H1 (cell line): Measurements from ENCODE around the gene TGFA. TPM values are rescaled to one million over a fixed set of nuclear protein-coding genes. Genes with fewer than 3 reads are reported as not detected.

Source experiments
- CTCF ChIA-PET: fragments of 300-600 bp; sonication (Branson Sonifier 250); formaldehyde crosslinking; loops from one replicate; lab custom pipeline; 2021; ENCODE audit not compliant: partially characterized antibody; lab: Charles Lee
- POLR2A ChIA-PET: fragments of 300-600 bp; sonication (Branson Sonifier 250); formaldehyde crosslinking; loops from one replicate; lab custom pipeline; 2021; ENCODE audit warnings: inconsistent platforms; ENCODE audit not compliant: partially characterized antibody; lab: Charles Lee
- DNase-seq, 2 experiments: peaks; one replicate each; pipeline versions ENCODE4 v3.0.0 to v3.0.0-alpha.2; 2010 to 2022; ENCODE audit warnings: low spot score in 2 of 2, low read depth in 1 of 2, mixed read lengths in 1 of 2
- FAIRE-seq: peaks from 2 replicates; lab custom pipeline; 2011; peaks lifted over from hg19 to GRCh38; lab: Jason Lieb, UNC
- H2AFZ ChIP-seq: 2 replicates; pipeline ENCODE4 v1.8.1; 2012; ENCODE audit warnings: low read length, inconsistent platforms
- H2AK5ac ChIP-seq: 2 replicates; pipeline ENCODE4 v1.6.1; 2013; ENCODE audit warnings: low read depth, low read length
- H2BK120ac ChIP-seq: replicated peaks from 2 replicates; pipeline ENCODE3; 2013; ENCODE audit warnings: low read depth, low read length, inconsistent platforms
- H2BK12ac ChIP-seq: 2 replicates; pipeline ENCODE4 v1.6.1; 2013; ENCODE audit warnings: low read depth, low read length
- H2BK15ac ChIP-seq: 2 replicates; pipeline ENCODE4 v1.6.1; 2013; ENCODE audit warnings: low read length
- H2BK20ac ChIP-seq: 2 replicates; pipeline ENCODE4 v1.6.1; 2013; ENCODE audit warnings: low read length
- H2BK5ac ChIP-seq: 2 replicates; pipeline ENCODE4 v1.6.1; 2013; ENCODE audit warnings: low read depth, low read length
- H3K14ac ChIP-seq: 2 replicates; pipeline ENCODE4 v1.6.1; 2013; ENCODE audit warnings: inconsistent platforms; ENCODE audit not compliant: insufficient read length
- H3K18ac ChIP-seq: 2 replicates; pipeline ENCODE4 v1.6.1; 2013; ENCODE audit warnings: low read length; ENCODE audit errors: extremely low read depth
- H3K23ac ChIP-seq: 2 replicates; pipeline ENCODE4 v1.6.1; 2013; ENCODE audit warnings: inconsistent platforms; ENCODE audit not compliant: insufficient read length
- H3K23me2 ChIP-seq: 2 replicates; pipeline ENCODE4 v1.6.1; 2013; ENCODE audit warnings: low read depth, low read length
- H3K27ac ChIP-seq: 2 replicates; pipeline ENCODE4 v1.6.1; 2011; ENCODE audit warnings: low read depth, low read length, inconsistent platforms
- H3K27me3 ChIP-seq, 4 experiments: replicated peaks in 1 of 4; 1 replicate in 1 of 4; 2 replicates in 3 of 4; pipeline versions ENCODE4 v1.6.1 to v1.8.1; 2011 to 2013; ENCODE audit warnings: low read length in 3 of 4, mild to moderate bottlenecking in 3 of 4, inconsistent platforms in 2 of 4, mixed read lengths in 2 of 4, moderate library complexity in 1 of 4; ENCODE audit not compliant: control insufficient read depth in 3 of 4, insufficient read depth in 3 of 4; ENCODE audit errors: extremely low read depth in 1 of 4
- H3K36me3 ChIP-seq, 4 experiments: 2 replicates each; pipeline versions ENCODE4 v1.6.1 to v1.8.1; 2011 to 2013; ENCODE audit warnings: mild to moderate bottlenecking in 4 of 4, low read length in 3 of 4, moderate library complexity in 2 of 4, control low read depth in 1 of 4, inconsistent platforms in 1 of 4; ENCODE audit not compliant: insufficient read depth in 4 of 4, control insufficient read depth in 2 of 4
- H3K4ac ChIP-seq: replicated peaks from 2 replicates; pipeline ENCODE3; 2013; ENCODE audit warnings: low read length, low read depth, mixed read lengths, inconsistent platforms; ENCODE audit not compliant: insufficient read length
- H3K4me1 ChIP-seq, 4 experiments: replicated peaks in 1 of 4; 1 replicate in 1 of 4; 2 replicates in 3 of 4; pipeline versions ENCODE4 v1.6.1 to v1.8.1; 2011 to 2013; ENCODE audit warnings: low read length in 3 of 4, inconsistent platforms in 2 of 4, mixed read lengths in 1 of 4; ENCODE audit not compliant: insufficient read depth in 4 of 4, control insufficient read depth in 3 of 4
- H3K4me2 ChIP-seq, 2 experiments: 2 replicates each; pipeline versions ENCODE4 v1.6.1 to v1.8.1; 2011 to 2013; ENCODE audit warnings: low read depth in 2 of 2, low read length in 2 of 2, control low read depth in 1 of 2, inconsistent platforms in 1 of 2, mild to moderate bottlenecking in 1 of 2; ENCODE audit not compliant: insufficient read depth in 1 of 2
- H3K4me3 ChIP-seq, 4 experiments: fragments of 200-600, 300-600 bp in 1 of 4; sonication (generic), shearing (Covaris generic), sonication (Bioruptor Twin) in 1 of 4; 2 replicates each; pipeline versions ENCODE4 v1.5.1 to v1.8.1; 2011 to 2016; ENCODE audit warnings: low read length in 4 of 4, low read depth in 3 of 4, control low read depth in 2 of 4, inconsistent platforms in 2 of 4, mild to moderate bottlenecking in 2 of 4, mixed read lengths in 1 of 4, moderate library complexity in 1 of 4; ENCODE audit not compliant: insufficient read depth in 2 of 4; ENCODE audit errors: extremely low read depth in 1 of 4
- H3K56ac ChIP-seq: replicated peaks from 2 replicates; pipeline ENCODE3; 2013; ENCODE audit warnings: low read depth, mild to moderate bottlenecking, mixed read lengths, low read length, inconsistent platforms; ENCODE audit not compliant: insufficient read length
- H3K79me1 ChIP-seq: 2 replicates; pipeline ENCODE4 v1.6.1; 2013; ENCODE audit warnings: low read depth, low read length, control low read depth
- H3K79me2 ChIP-seq, 2 experiments: 2 replicates each; pipeline versions ENCODE4 v1.6.1 to v1.8.1; 2012 to 2013; ENCODE audit warnings: low read length in 2 of 2, mild to moderate bottlenecking in 2 of 2, inconsistent platforms in 1 of 2; ENCODE audit not compliant: insufficient read depth in 2 of 2, control insufficient read depth in 1 of 2
- H3K9ac ChIP-seq, 4 experiments: replicated peaks in 1 of 4; 1 replicate in 1 of 4; 2 replicates in 3 of 4; pipeline versions ENCODE4 v1.6.1 to v1.8.1; 2011 to 2013; ENCODE audit warnings: low read depth in 3 of 4, low read length in 3 of 4, control low read depth in 2 of 4, mild to moderate bottlenecking in 2 of 4, moderate library complexity in 2 of 4, inconsistent platforms in 1 of 4; ENCODE audit errors: extremely low read depth in 1 of 4
- H3K9me3 ChIP-seq, 2 experiments: 2 replicates each; pipeline versions ENCODE4 v1.6.1 to v1.8.1; 2012 to 2013; ENCODE audit warnings: mild to moderate bottlenecking in 2 of 2, moderate library complexity in 2 of 2, control low read depth in 1 of 2, inconsistent platforms in 1 of 2, low read depth in 1 of 2, low read length in 1 of 2, mixed read lengths in 1 of 2; ENCODE audit not compliant: insufficient read depth in 2 of 2
- H4K20me1 ChIP-seq, 2 experiments: replicated peaks in 1 of 2; 2 replicates each; pipeline versions ENCODE3 to v1.8.1; 2011 to 2013; ENCODE audit warnings: inconsistent platforms in 2 of 2, low read length in 2 of 2, mild to moderate bottlenecking in 1 of 2; ENCODE audit not compliant: insufficient read depth in 2 of 2, control insufficient read depth in 1 of 2
- H4K5ac ChIP-seq: 2 replicates; pipeline ENCODE4 v1.6.1; 2013; ENCODE audit warnings: low read length, low read depth, mixed read lengths, inconsistent platforms; ENCODE audit not compliant: insufficient read length
- H4K8ac ChIP-seq: 2 replicates; pipeline ENCODE4 v1.8.0; 2013; ENCODE audit warnings: mild to moderate bottlenecking, moderate library complexity, low read length, inconsistent platforms; ENCODE audit not compliant: insufficient read depth; ENCODE audit errors: extremely low read depth
- H4K91ac ChIP-seq: replicated peaks from 2 replicates; pipeline ENCODE3; 2013; ENCODE audit warnings: low read length, mixed read lengths, inconsistent platforms; ENCODE audit not compliant: insufficient read length
- CBX8 ChIP-seq: fragments of 300-800, 300-1000 bp; sonication (generic); IDR thresholded peaks from 2 replicates; pipeline ENCODE4 v1.7.1; 2016; ENCODE audit warnings: low read depth, low read length, borderline replicate concordance
- CREB1 ChIP-seq: IDR thresholded peaks from 2 replicates; pipeline ENCODE4 v1.6.1; 2012; ENCODE audit warnings: inconsistent platforms
- CTCF ChIP-seq, 3 experiments: IDR thresholded peaks; 1 replicate in 2 of 3; 2 replicates in 1 of 3; pipeline versions ENCODE4 v1.5.1 to v1.6.1; 2011; ENCODE audit warnings: low read length in 3 of 3, mild to moderate bottlenecking in 3 of 3, inconsistent platforms in 2 of 3, low read depth in 1 of 3, moderate library complexity in 1 of 3; ENCODE audit not compliant: insufficient read depth in 1 of 3; ENCODE audit errors: control extremely low read depth in 1 of 3
- SP4 ChIP-seq: IDR thresholded peaks from 2 replicates; pipeline ENCODE4 v1.6.1; 2012; ENCODE audit warnings: low read length, inconsistent platforms
- WGBS, 2 experiments: shearing (Covaris generic) in 1 of 2; methylation state at CpG; one replicate each; pipeline versions ENCODE4 v1.1.6 to v1.1.7; 2013 to 2015; ENCODE audit warnings: low lambda C conversion rate in 2 of 2, mixed read lengths in 2 of 2, inconsistent platforms in 1 of 2, low coverage in 1 of 2, missing lambda C conversion rate in 1 of 2; ENCODE audit not compliant: insufficient replicate concordance in 2 of 2, insufficient coverage in 1 of 2, insufficient read length in 1 of 2; ENCODE audit errors: extremely low coverage in 1 of 2, missing lambda C conversion rate in 1 of 2; 5-methylcytosine and 5-hydroxymethylcytosine counted together
- polyA plus RNA-seq, 7 experiments: library from polyadenylated mRNA; depleted of rRNA in 3 of 7; stranded (reverse) in 5 of 7; unstranded in 2 of 7; fragments of >200 nt in 5 of 7; fragments of 200-250 nt in 2 of 7; gene quantifications; 1 replicate in 5 of 7; 2 replicates in 1 of 7; 4 replicates in 1 of 7; pipeline versions ENCODE4 v1.2.1 to v1.2.3, GENCODE V29; 2011 to 2013; ENCODE audit warnings: missing spikeins in 2 of 7, mixed read lengths in 2 of 7
- total RNA-seq: library from RNA; stranded (reverse); fragmentation: NEBNext Ultra II Directional; extraction: Animal tissue kit (Norgen Biotek cat#: 25700); gene quantifications from 2 replicates; pipeline ENCODE4 v1.2.1, GENCODE V29; 2021

Gene TGFA
- total and polyA plus RNA-seq, 2 of the 8 experiments (the other 6 are each of a cell fraction or from before 2014, with no cell fraction given) = 1.8 to 3.7 TPM

- Histone ChIP-seq H3K18ac (no peak overlapping the region), H3K27ac (no peak overlapping the region), H4K8ac (no peak overlapping the region), H2BK20ac (no peak overlapping the region), H2BK15ac (no peak overlapping the region), H3K79me1 (no peaks in the 10 kb centered on the region), H4K5ac (no peak overlapping the region), H4K91ac (no peak overlapping the region), H3K9ac (no peak overlapping the region), H2BK12ac (no peak overlapping the region), H3K56ac (no peak overlapping the region), H3K23ac (no peak overlapping the region), H4K20me1 (no peaks in the 10 kb centered on the region), H2BK120ac (no peak overlapping the region), H3K4me3 (no peak overlapping the region), H2AK5ac (no peak overlapping the region), H3K4me1 (peaks cover 0 to 10% (median 4%) of the 10 kb centered on the region in 4 experiments; a peak in 5 of 7 replicates), H3K4ac (no peak overlapping the region), H3K27me3 (peaks cover 0 to 2% (median 0%) of the 10 kb centered on the region in 4 experiments; a peak in 2 of 7 replicates), H3K36me3 (no peaks in the 10 kb centered on the region), H3K14ac (no peak overlapping the region), H3K79me2 (no peaks in the 10 kb centered on the region), H3K9me3 (no peaks in the 10 kb centered on the region), H2BK5ac (no peak overlapping the region), H2AFZ (no peak overlapping the region), H3K4me2 (no peak overlapping the region), H3K23me2 (no peaks in the 10 kb centered on the region)
- WGBS, 2 experiments = 90% methylated on average over 5 of the region's 5 CpGs; no CpG with 5 or more reads in 1 of the 2 experiments
- ChIA-PET POLR2A (interaction anchor here (1.4 kb wide), 1 partner anchor 165 kb away, joined by 4 read pairs; the partner anchor contains the start of gene SNRPG), CTCF (interaction anchor here (0.8 to 2.8 kb wide), 6 partner anchors 8 to 189 kb away, joined by 3 to 11 read pairs (median 6); no protein-coding TSS in a partner anchor)
- FAIRE-seq = no peak
- no peak for DNase-seq
- TF ChIP-seq CREB1 = no peak
- TF ChIP-seq CTCF (IDR thresholded peaks at IDR 0.05; ENCODE audit: control extremely low read depth in 1 of 3, insufficient read depth in 1 of 3, low read depth in 1 of 3, low read length in 3 of 3) = no peak
- no peak for TF ChIP-seq CBX8
- TF ChIP-seq SP4 = no peak
These were observed 95.0 kb downstream of the TGFA start for GRCh38 chr2:70458661-70459060.
